GM12892 (cell line): ENCODE results near the gene DLK2.
"Not testable (repeated sequence)": the region's sequence is repeated elsewhere in the genome, so short reads cannot be mapped to it uniquely, and the experiment has no call there.

Source experiments
- DNase-seq: peaks from one replicate; pipeline ENCODE4 v3.0.0; 2011; ENCODE audit not compliant: insufficient read length
- FAIRE-seq: peaks from 2 replicates; lab custom pipeline; 2011; peaks lifted over from hg19 to GRCh38; lab: Jason Lieb, UNC
- POLR2A ChIP-seq: IDR thresholded peaks from 2 replicates; pipeline ENCODE4 v1.6.1; 2011; ENCODE audit warnings: low read depth, low read length, control low read depth
- POLR2AphosphoS5 ChIP-seq: IDR thresholded peaks from 2 replicates; pipeline ENCODE4 v1.6.1; 2011; ENCODE audit warnings: low read depth, low read length, control low read depth
- TAF1 ChIP-seq: IDR thresholded peaks from 2 replicates; pipeline ENCODE4 v1.6.1; 2011; ENCODE audit warnings: low read depth, mild to moderate bottlenecking, control low read depth, low read length, borderline replicate concordance

The DLK2 gene

DNA sequence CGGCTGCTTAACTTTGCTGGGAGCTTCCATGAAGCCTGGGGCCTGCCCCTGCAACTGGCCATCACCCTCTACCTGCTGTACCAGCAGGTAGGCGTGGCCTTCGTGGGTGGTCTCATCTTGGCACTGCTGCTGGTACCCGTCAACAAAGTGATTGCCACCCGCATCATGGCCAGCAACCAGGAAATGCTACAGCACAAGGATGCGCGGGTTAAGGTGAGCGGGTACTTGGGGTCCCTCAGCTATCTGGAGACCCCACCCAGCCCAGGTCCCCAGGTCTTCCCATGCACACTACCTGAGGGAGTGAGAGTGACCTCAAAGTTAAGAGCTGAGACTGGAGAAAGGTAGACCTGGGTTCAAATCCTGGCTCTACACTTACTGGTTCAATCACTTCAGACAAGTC lies 22.2 kb downstream of the DLK2 start:
- FAIRE-seq (no peak), DNase-seq (no peak)
- TF ChIP-seq POLR2A (no peak), POLR2AphosphoS5 (no peak), TAF1 (no peak)

GRCh38 chr6:43432009-43432945 lies 23.1 kb downstream of the DLK2 start:
- no peak for FAIRE-seq
- DNase-seq: no peak
- no peak for TF ChIP-seq TAF1
- no peak for TF ChIP-seq POLR2AphosphoS5
- TF ChIP-seq POLR2A: no peak

GRCh38 chr6:43428874-43429273 lies 26.5 kb downstream of the DLK2 start:
- FAIRE-seq (no peak), DNase-seq (no peak)
- TF ChIP-seq POLR2A: no peak
- TF ChIP-seq TAF1: no peak
- no peak for TF ChIP-seq POLR2AphosphoS5

DNA sequence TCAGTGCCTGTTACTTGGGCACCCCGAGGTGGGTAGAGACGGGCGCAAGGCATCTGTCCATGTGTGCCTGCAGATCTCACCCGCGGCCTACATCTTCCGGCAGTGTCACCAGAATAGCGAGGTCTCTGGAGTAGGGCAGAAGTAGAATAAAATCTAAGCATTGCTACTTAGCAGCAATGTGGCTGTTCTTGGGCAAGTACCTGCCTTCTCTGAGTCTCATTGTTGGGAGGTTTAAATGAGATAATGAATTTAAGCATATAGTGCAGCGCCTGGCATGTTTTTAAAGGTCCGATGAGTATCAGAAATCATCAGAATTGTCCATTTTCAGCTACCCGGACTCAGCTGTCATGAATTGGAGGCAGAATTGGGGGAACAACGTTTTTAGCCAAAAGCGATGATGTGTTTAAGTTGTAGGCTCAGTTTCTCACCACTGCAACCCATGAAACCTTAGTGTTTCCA lies 27.2 kb downstream of the DLK2 start:
- FAIRE-seq: no peak
- no peak for DNase-seq

DNA sequence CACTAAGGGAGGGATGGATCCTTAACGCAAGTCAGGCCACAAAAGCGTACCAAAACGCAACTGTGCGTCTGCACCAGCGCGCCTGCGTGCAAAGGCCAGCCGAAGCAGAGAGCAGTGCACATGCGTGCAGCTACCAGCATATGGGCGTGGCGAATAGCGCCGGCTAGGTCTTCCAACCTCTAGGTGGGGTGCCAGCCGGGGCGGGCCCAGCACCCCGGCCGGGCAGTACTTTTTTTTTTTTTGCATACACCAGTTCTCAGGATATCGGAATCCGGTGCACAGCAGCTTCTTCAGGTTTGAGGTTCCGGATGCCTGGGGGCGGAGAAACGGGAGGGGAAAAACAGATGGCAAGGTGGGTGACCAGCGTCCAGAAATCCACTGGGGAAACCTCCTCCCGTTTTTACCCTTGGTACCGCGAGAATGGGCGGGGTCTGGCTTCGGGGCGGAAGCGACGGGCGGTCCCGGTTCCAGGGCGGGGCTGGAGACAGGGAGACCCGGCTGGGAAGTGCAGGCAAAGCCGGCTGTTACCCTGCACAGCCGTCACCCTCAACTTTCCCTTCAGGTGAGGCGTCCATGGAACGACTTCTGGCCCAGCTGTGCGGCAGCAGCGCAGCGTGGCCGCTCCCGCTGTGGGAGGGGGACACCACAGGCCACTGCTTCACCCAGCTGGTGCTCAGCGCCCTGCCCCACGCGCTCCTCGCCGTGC lies 27.8 kb downstream of the DLK2 start, which contains the start of gene ABCC10:
ABCC10 (plus strand) TSS at position 136 of the 706 bp plus-strand sequence; CDS start at position 574, 438 bp downstream.
- TF ChIP-seq POLR2A (peak; percentile 72; the same call in 1 of the 2 replicates), POLR2AphosphoS5 (peak; percentile 72), TAF1 (peak; percentile 11; the same call in 1 of the 2 replicates)
- FAIRE-seq: peak; percentile 99
- peak; percentile 92 for DNase-seq

More for the DNA sequence above, 27.2 kb downstream of the DLK2 start:
- TF ChIP-seq TAF1 (no peak), POLR2A (no peak)

DNA sequence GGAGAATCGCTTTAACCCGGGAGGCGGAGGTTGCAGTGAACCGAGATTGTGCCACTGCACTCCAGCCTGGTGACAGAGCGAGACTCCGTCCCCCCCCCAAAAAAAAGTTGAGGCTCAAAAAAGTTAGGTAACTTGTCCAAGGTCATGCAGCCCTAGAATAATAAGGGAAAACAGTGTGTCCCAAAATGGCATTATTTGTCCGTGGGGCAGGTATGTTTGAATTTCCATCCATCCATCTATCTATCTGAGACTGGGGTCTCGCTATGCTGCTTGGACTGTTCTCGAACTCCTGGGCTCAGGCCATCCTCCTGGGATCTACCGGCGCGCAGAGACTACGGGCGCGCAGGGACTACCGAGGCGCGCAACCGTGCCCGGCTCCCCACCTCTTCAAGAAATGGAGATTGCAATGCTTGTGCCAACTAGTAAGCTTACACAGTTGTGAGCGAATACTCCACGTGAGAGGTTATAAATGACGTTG lies 28.4 kb downstream of the DLK2 start:
- no peak for FAIRE-seq
- DNase-seq: no peak
- TF ChIP-seq POLR2A (no peak), POLR2AphosphoS5 (no peak), TAF1 (no peak)

- FAIRE-seq, DNase-seq: not testable (repeated sequence)
These were observed 30.3 kb downstream of the DLK2 start for GRCh38 chr6:43425083-43425482.

GRCh38 chr6:43421831-43422230 lies 33.5 kb downstream of the DLK2 start:
- TF ChIP-seq TAF1: no peak
- TF ChIP-seq POLR2AphosphoS5: no peak
- TF ChIP-seq POLR2A: no peak
- no peak for FAIRE-seq
- no peak for DNase-seq

GRCh38 chr6:43420012-43420709 lies 35.2 kb downstream of the DLK2 start:
- DNase-seq: no peak
- no peak for FAIRE-seq

DNA sequence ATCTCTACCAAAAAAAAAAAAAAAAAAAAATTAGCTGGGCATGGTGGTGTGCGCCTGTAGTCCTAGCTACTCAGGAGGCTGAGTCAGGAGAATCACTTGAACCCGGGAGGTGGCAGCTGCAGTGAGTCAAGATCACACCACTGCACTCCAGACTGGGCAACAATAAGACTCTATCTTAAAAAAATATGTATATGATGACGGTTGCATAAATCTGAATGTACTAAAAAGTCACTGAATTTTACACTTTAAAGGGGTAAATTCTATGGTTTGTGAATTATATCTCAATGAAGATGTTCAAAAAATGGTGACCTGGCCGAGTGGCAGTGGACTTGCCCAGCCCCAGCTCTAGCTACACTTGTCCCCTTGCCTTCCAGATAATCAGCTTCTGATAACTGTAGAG lies 38.4 kb downstream of the DLK2 start:
- FAIRE-seq (no peak), DNase-seq (no peak)
- TF ChIP-seq POLR2AphosphoS5 (no peak), TAF1 (no peak), POLR2A (no peak)

More at GRCh38 chr6:43420012-43420709, 35.2 kb downstream of the DLK2 start:
- TF ChIP-seq POLR2AphosphoS5: no peak
- no peak for TF ChIP-seq POLR2A
- no peak for TF ChIP-seq TAF1

- FAIRE-seq, DNase-seq: not testable (repeated sequence)
These were observed 40.1 kb downstream of the DLK2 start for GRCh38 chr6:43415275-43415674.
